Body of pancreas (tissue), 4 donors: ENCODE data around the gene PGLYRP1.

Experiments
- POLR2A ChIP-seq, 3 donors: fragments of 450-650 bp; IDR thresholded peaks; one replicate each; pipeline ENCODE4 v1.6.1; 2016; ENCODE audit warnings: antibody characterized with exemption in 3 of 3, mild to moderate bottlenecking in 2 of 3
- TF ChIP-seq, protein P1 (sequence below), 7 experiments: fragments of 450-650 bp in 4 of 7; fragments of 200-600 bp in 3 of 7; sonication (generic) in 3 of 7; IDR thresholded peaks; one replicate each; pipeline ENCODE4 v1.5.1; 2016 to 2019; ENCODE audit warnings: antibody characterized with exemption in 7 of 7

GRCh38 chr19:46022431-46023310 lies at the start of gene PGLYRP1:
- TF ChIP-seq, protein P1, sequence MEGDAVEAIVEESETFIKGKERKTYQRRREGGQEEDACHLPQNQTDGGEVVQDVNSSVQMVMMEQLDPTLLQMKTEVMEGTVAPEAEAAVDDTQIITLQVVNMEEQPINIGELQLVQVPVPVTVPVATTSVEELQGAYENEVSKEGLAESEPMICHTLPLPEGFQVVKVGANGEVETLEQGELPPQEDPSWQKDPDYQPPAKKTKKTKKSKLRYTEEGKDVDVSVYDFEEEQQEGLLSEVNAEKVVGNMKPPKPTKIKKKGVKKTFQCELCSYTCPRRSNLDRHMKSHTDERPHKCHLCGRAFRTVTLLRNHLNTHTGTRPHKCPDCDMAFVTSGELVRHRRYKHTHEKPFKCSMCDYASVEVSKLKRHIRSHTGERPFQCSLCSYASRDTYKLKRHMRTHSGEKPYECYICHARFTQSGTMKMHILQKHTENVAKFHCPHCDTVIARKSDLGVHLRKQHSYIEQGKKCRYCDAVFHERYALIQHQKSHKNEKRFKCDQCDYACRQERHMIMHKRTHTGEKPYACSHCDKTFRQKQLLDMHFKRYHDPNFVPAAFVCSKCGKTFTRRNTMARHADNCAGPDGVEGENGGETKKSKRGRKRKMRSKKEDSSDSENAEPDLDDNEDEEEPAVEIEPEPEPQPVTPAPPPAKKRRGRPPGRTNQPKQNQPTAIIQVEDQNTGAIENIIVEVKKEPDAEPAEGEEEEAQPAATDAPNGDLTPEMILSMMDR (IDR thresholded peaks at IDR 0.05) = no peak
- no peak for TF ChIP-seq POLR2A (IDR thresholded peaks at IDR 0.05)
